HepG2 (cell line): ENCODE results near the gene MLX. TPM values are rescaled to one million over a fixed set of nuclear protein-coding genes. Genes with fewer than 3 reads are reported as not detected.

ENCODE experiments used
- ATAC-seq: fragments of 200-7000 bp; cut with Tn5 transposase; 3 replicates; pipeline ENCODE4 v1.9.1; 2020; ENCODE audit warnings: mild to moderate bottlenecking, moderate library complexity
- Bru-seq: library from RNA; stranded (reverse); fragments of 400-500 nt; gene quantifications from one replicate; lab custom pipeline; 2021; lab: Mats Ljungman, UMichigan
- BruChase-seq, 2 experiments: library from RNA; stranded (reverse); fragments of 400-500 nt; gene quantifications; one replicate each; lab custom pipeline; 2021; lab: Mats Ljungman, UMichigan
- BruUV-seq: library from RNA; stranded (reverse); fragments of 400-500 nt; replicated peaks from 2 replicates; lab custom pipeline; 2021; lab: Mats Ljungman, UMichigan
- CTCF ChIA-PET: fragments of 300-600 bp; formaldehyde crosslinking; extraction: SDS; loops from one replicate; lab custom pipeline; 2021; ENCODE audit warnings: low total read pairs, inconsistent platforms, low intra/inter-chr PET ratio; lab: Yijun Ruan, JAX
- POLR2A ChIA-PET: fragments of 350-600 bp; sonication (Branson Sonifier 250); formaldehyde crosslinking; loops from one replicate; lab custom pipeline; 2020; ENCODE audit warnings: antibody characterized with exemption, inconsistent platforms; lab: Yijun Ruan, JAX
- DNase-seq: peaks from one replicate; pipeline ENCODE4 v3.0.0-alpha.2; 2015; ENCODE audit warnings: low spot score
- FAIRE-seq: peaks from 3 replicates; lab custom pipeline; 2011; peaks lifted over from hg19 to GRCh38; lab: Jason Lieb, UNC
- H2AFZ ChIP-seq: one replicate; pipeline ENCODE4 v1.6.1; 2011; ENCODE audit warnings: low read length, inconsistent platforms
- H3K27ac ChIP-seq: fragments of 300-600 bp; 3 replicates; pipeline ENCODE4 v1.8.0; 2011; ENCODE audit warnings: mixed run types, mild to moderate bottlenecking, mixed read lengths, low read length, inconsistent platforms; ENCODE audit not compliant: insufficient read depth; ENCODE audit errors: extremely low read length
- H3K27me3 ChIP-seq, 2 experiments: fragments of 200-600 bp in 1 of 2; 2 replicates in 1 of 2; 3 replicates in 1 of 2; pipeline versions ENCODE4 v1.6.0 to v1.8.0; 2011; ENCODE audit warnings: low read length in 2 of 2, mild to moderate bottlenecking in 2 of 2, moderate library complexity in 2 of 2, inconsistent platforms in 1 of 2; ENCODE audit not compliant: insufficient read depth in 2 of 2, control insufficient read depth in 1 of 2
- H3K36me3 ChIP-seq, 2 experiments: fragments of 200-600 bp in 1 of 2; replicated peaks in 1 of 2; 2 replicates in 1 of 2; 3 replicates in 1 of 2; pipeline versions ENCODE4 v1.5.1 to v1.8.0; 2011; ENCODE audit warnings: low read length in 2 of 2, inconsistent platforms in 1 of 2; ENCODE audit not compliant: insufficient read depth in 2 of 2, control insufficient read depth in 1 of 2
- H3K4me1 ChIP-seq: 2 replicates; pipeline ENCODE4 v1.5.1; 2012; ENCODE audit warnings: low read length, inconsistent platforms; ENCODE audit not compliant: insufficient read depth
- H3K4me2 ChIP-seq: 2 replicates; pipeline ENCODE4 v1.6.0; 2011; ENCODE audit warnings: low read depth, low read length, inconsistent platforms
- H3K4me3 ChIP-seq, 3 experiments: fragments of 200-600 bp in 1 of 3; sonication (generic), shearing (Covaris generic) in 1 of 3; replicated peaks in 1 of 3; 2 replicates each; pipeline ENCODE4 v1.5.1; 2011 to 2016; ENCODE audit warnings: low read length in 3 of 3, inconsistent platforms in 2 of 3, low read depth in 2 of 3, mild to moderate bottlenecking in 2 of 3, control low read depth in 1 of 3, mixed read lengths in 1 of 3; ENCODE audit not compliant: insufficient read depth in 1 of 3
- H3K79me2 ChIP-seq: one replicate; pipeline ENCODE4 v1.6.1; 2011; ENCODE audit warnings: low read length, inconsistent platforms; ENCODE audit not compliant: insufficient read depth
- H3K9ac ChIP-seq: 2 replicates; pipeline ENCODE4 v1.6.0; 2011; ENCODE audit warnings: mild to moderate bottlenecking, low read depth, low read length, inconsistent platforms; ENCODE audit not compliant: insufficient read depth
- H3K9me3 ChIP-seq: 2 replicates; pipeline ENCODE4 v1.5.1; 2012; ENCODE audit warnings: mild to moderate bottlenecking, low read length
- H4K20me1 ChIP-seq: 2 replicates; pipeline ENCODE4 v1.6.0; 2011; ENCODE audit warnings: inconsistent platforms, mild to moderate bottlenecking, low read length, moderate library complexity; ENCODE audit not compliant: insufficient read depth
- ARHGAP35 ChIP-seq: sonication (generic); formaldehyde crosslinking; IDR thresholded peaks from 2 replicates; pipeline ENCODE4 v1.9.0; 2022; ENCODE audit warnings: mild to moderate bottlenecking, inconsistent platforms, moderate library complexity, missing genetic modification reagents, borderline replicate concordance
- ARID2 ChIP-seq: sonication (generic); formaldehyde crosslinking; IDR thresholded peaks from 2 replicates; pipeline ENCODE4 v1.8.1; 2022; ENCODE audit warnings: mild to moderate bottlenecking, missing genetic modification reagents, borderline replicate concordance
- CHCHD3 ChIP-seq: sonication (generic); formaldehyde crosslinking; IDR thresholded peaks from 2 replicates; pipeline ENCODE4 v1.8.0; 2022; ENCODE audit warnings: mild to moderate bottlenecking, missing genetic modification reagents, moderate library complexity
- HMG20A ChIP-seq: IDR thresholded peaks from 2 replicates; pipeline ENCODE4 v1.6.1; 2016; ENCODE audit warnings: borderline replicate concordance
- MXD4 ChIP-seq: IDR thresholded peaks from 2 replicates; pipeline ENCODE4 v1.6.1; 2016; ENCODE audit warnings: mild to moderate bottlenecking, missing biosample characterization, missing genetic modification reagents
- NFE2 ChIP-seq: sonication (generic); formaldehyde crosslinking; IDR thresholded peaks from 2 replicates; pipeline ENCODE4 v1.4.0; 2020; ENCODE audit warnings: missing genetic modification reagents
- PAX8 ChIP-seq: sonication (generic); formaldehyde crosslinking; IDR thresholded peaks from 2 replicates; pipeline ENCODE4 v1.8.0; 2022; ENCODE audit warnings: mild to moderate bottlenecking, missing genetic modification reagents, borderline replicate concordance
- PHF5A ChIP-seq: IDR thresholded peaks from one replicate; pipeline ENCODE4 v1.6.1; 2018; ENCODE audit warnings: low read depth, missing genetic modification reagents; ENCODE audit not compliant: unreplicated experiment
- RARA ChIP-seq: IDR thresholded peaks from 2 replicates; pipeline ENCODE4 v1.6.1; 2016; ENCODE audit warnings: missing genetic modification reagents, missing compliant biosample characterization
- RELA ChIP-seq: sonication (generic); formaldehyde crosslinking; IDR thresholded peaks from 2 replicates; pipeline ENCODE4 v1.4.0; 2020; ENCODE audit warnings: missing genetic modification reagents
- SRSF1 ChIP-seq: fragments of 200-400 bp; formaldehyde crosslinking; optimal IDR thresholded peaks from 2 replicates; pipeline ENCODE3; 2017; ENCODE audit warnings: mild to moderate bottlenecking, low read depth, low read length, moderate library complexity
- ZFYVE20 ChIP-seq: sonication (generic); formaldehyde crosslinking; IDR thresholded peaks from 2 replicates; pipeline ENCODE4 v1.8.0; 2023; ENCODE audit warnings: low read depth, mild to moderate bottlenecking, moderate library complexity, missing genetic modification reagents, borderline replicate concordance
- ZNF451 ChIP-seq: sonication (generic); formaldehyde crosslinking; IDR thresholded peaks from 2 replicates; pipeline ENCODE4 v1.5.0; 2020; ENCODE audit warnings: mild to moderate bottlenecking, missing genetic modification reagents
- ZNF563 ChIP-seq: sonication (generic); formaldehyde crosslinking; IDR thresholded peaks from 2 replicates; pipeline ENCODE4 v1.8.0; 2022; ENCODE audit warnings: mild to moderate bottlenecking, moderate library complexity, missing genetic modification reagents
- WGBS: methylation state at CpG from one replicate; pipeline ENCODE4 v1.1.6; 2017; ENCODE audit warnings: low lambda C conversion rate; 5-methylcytosine and 5-hydroxymethylcytosine counted together
- in situ Hi-C: cut with HindIII; loops from 2 replicates; pipeline ENCODE4 v1.10.0; 2017; ENCODE audit warnings: low pct_unique_long_range_greater_than_20kb; ENCODE audit not compliant: extremely low pct_ligation_motif_present
- intact Hi-C: fragments of 100-400 bp; cut with micrococcal nuclease; formaldehyde crosslinking; loops from one replicate; pipeline ENCODE4 v1.10.0; 2022; ENCODE audit not compliant: unreplicated experiment
- long read RNA-seq, 2 experiments: library from RNA in 1 of 2; library from polyadenylated mRNA in 1 of 2; stranded (forward) in 1 of 2; unstranded in 1 of 2; transcript quantifications; one replicate each; pipeline ENCODE4 v2.0.0, GENCODE V29; 2019 to 2022
- polyA minus RNA-seq, 3 experiments: library from RNA; depleted of rRNA, polyadenylated mRNA; stranded (reverse); fragments of >200 nt; gene quantifications; 2 replicates each; pipeline ENCODE4 v1.2.3, GENCODE V29; 2011; ENCODE audit warnings: low replicate concordance in 1 of 3
- polyA plus RNA-seq, 8 experiments: library from polyadenylated mRNA; depleted of rRNA in 3 of 8; stranded (reverse) in 7 of 8; unstranded in 1 of 8; fragments of >200 nt; fragmentation: Illumina TruSeq in 4 of 8; extraction: Trizol in 4 of 8; gene quantifications; 2 replicates each; pipeline versions ENCODE4 v1.2.1 to v1.2.3, GENCODE V29; 2011 to 2016; ENCODE audit warnings: low read depth in 4 of 8, missing spikeins in 1 of 8, mixed read lengths in 1 of 8; ENCODE audit not compliant: insufficient read depth in 1 of 8
- total RNA-seq, 5 experiments: library from RNA; depleted of rRNA; stranded (reverse); fragments of >200 nt; fragmentation: Illumina TruSeq; extraction: Trizol; gene quantifications; 2 replicates each; pipeline ENCODE4 v1.2.3, GENCODE V29; 2016; ENCODE audit warnings: low read depth in 1 of 5
- TF ChIP-seq, protein P1 (sequence below): sonication (generic); formaldehyde crosslinking; conservative IDR thresholded peaks from 2 replicates; pipeline ENCODE4 v1.5.0; 2020; ENCODE audit warnings: missing genetic modification reagents

MLX gene, protein sequence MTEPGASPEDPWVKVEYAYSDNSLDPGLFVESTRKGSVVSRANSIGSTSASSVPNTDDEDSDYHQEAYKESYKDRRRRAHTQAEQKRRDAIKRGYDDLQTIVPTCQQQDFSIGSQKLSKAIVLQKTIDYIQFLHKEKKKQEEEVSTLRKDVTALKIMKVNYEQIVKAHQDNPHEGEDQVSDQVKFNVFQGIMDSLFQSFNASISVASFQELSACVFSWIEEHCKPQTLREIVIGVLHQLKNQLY
- total RNA-seq (2016; rRNA removed; fragmentation: Illumina TruSeq; extraction: Trizol) = 38.9 and 40.2 TPM in 2 replicates
- total RNA-seq (2016; cell fraction: cytosol; rRNA removed; fragmentation: Illumina TruSeq; extraction: Trizol; ENCODE audit: low read depth) = 28.0 and 30.5 TPM in 2 replicates
- 37.2 and 39.5 TPM in 2 replicates for total RNA-seq (2016; cell fraction: insoluble cytoplasmic fraction; rRNA removed; fragmentation: Illumina TruSeq; extraction: Trizol)
- 34.6 and 39.3 TPM in 2 replicates for total RNA-seq (2016; cell fraction: membrane; rRNA removed; fragmentation: Illumina TruSeq; extraction: Trizol)
- total RNA-seq (2016; cell fraction: nucleus; rRNA removed; fragmentation: Illumina TruSeq; extraction: Trizol) = 34.5 and 44.1 TPM in 2 replicates
- polyA plus RNA-seq (2011; rRNA removed) = 74.4 and 85.4 TPM in 2 replicates
- polyA plus RNA-seq (2011; cell fraction: cytosol; rRNA removed) = 53.2 and 55.1 TPM in 2 replicates
- polyA plus RNA-seq (2011; cell fraction: nucleus; rRNA removed) = 173 and 195 TPM in 2 replicates
- polyA plus RNA-seq (2012) = 41.9 and 49.7 TPM in 2 replicates
- polyA plus RNA-seq (2016; cell fraction: cytosol; fragmentation: Illumina TruSeq; extraction: Trizol; ENCODE audit: low read depth) = 14.9 and 18.6 TPM in 2 replicates
- polyA plus RNA-seq (2016; cell fraction: insoluble cytoplasmic fraction; fragmentation: Illumina TruSeq; extraction: Trizol; ENCODE audit: low read depth) = 55.1 and 57.7 TPM in 2 replicates
- polyA plus RNA-seq (2016; cell fraction: membrane; fragmentation: Illumina TruSeq; extraction: Trizol; ENCODE audit: low read depth) = 24.6 and 25.0 TPM in 2 replicates
- polyA plus RNA-seq (2016; cell fraction: nucleus; fragmentation: Illumina TruSeq; extraction: Trizol; ENCODE audit: insufficient read depth, low read depth) = 99.9 and 109 TPM in 2 replicates
- 81.6 and 104 TPM in 2 replicates for polyA minus RNA-seq (2011; rRNA and poly(A)+ RNA removed; ENCODE audit: low replicate concordance)
- 29.7 and 33.3 TPM in 2 replicates for polyA minus RNA-seq (2011; cell fraction: cytosol; rRNA and poly(A)+ RNA removed)
- 50.6 and 76.5 TPM in 2 replicates for polyA minus RNA-seq (2011; cell fraction: nucleus; rRNA and poly(A)+ RNA removed)
- Bru-seq, nascent RNA = percentile 86 among the genes with signal in this experiment
- percentile 95 among the genes with signal in this experiment for BruChase-seq, experiment 1, labeled RNA remaining after a 6-hour chase
- percentile 93 among the genes with signal in this experiment for BruChase-seq, experiment 2, labeled RNA remaining after a 2-hour chase
- long read RNA-seq, experiment 1, transcript MLX-202 (7 exons, 2,334 nt) = minor isoform, 8 of 80 reads
- long read RNA-seq, experiment 1, transcript MLX-203 (8 exons, 2,428 nt) = major isoform, 41 of 80 reads
- long read RNA-seq, experiment 1, transcript MLX-201 (8 exons, 2,586 nt) = minor isoform, 11 of 80 reads
- long read RNA-seq, experiment 1, partial matches to known transcripts = 4 of 80 reads
- long read RNA-seq, experiment 1, other reads (novel, unspliced or antisense) = 16 of 80 reads
- long read RNA-seq, experiment 2, transcript MLX-201 (8 exons, 2,586 nt) = minor isoform, 13 of 134 reads
- long read RNA-seq, experiment 2, transcript MLX-202 (7 exons, 2,334 nt) = minor isoform, 15 of 134 reads
- long read RNA-seq, experiment 2, transcript MLX-203 (8 exons, 2,428 nt) = major isoform, 43 of 134 reads
- long read RNA-seq, experiment 2, partial matches to known transcripts = 40 of 134 reads
- long read RNA-seq, experiment 2, other reads (novel, unspliced or antisense) = 23 of 134 reads

GRCh38 chr17:42566883-42567573, at the start of gene MLX:
TSS of gene MLX (plus strand) at chr17:42567100. CDS start at chr17:42567125, 25 bp downstream.
- Histone ChIP-seq H3K4me2 (peak within 1 kb of the TSS; percentile 99), H2AFZ (no peak within 1 kb of the TSS), H3K4me3 (peak within 1 kb of the TSS; percentile 67 to 93 (median 91)), H3K79me2 (peaks cover 41% of the 10 kb centered on the region), H3K4me1 (peaks cover 72% of the 10 kb centered on the region), H4K20me1 (no peaks in the 10 kb centered on the region), H3K27me3 (no peaks in the 10 kb centered on the region; a peak in 1 of 5 replicates), H3K36me3 (peaks cover 33 to 56% of the 10 kb centered on the region in 2 experiments), H3K9ac (peak within 1 kb of the TSS; percentile 88), H3K27ac (peak within 1 kb of the TSS; percentile 91), H3K9me3 (no peaks in the 10 kb centered on the region)
- BruUV-seq = no TSS peak
- DNase-seq (peak; percentile 91), FAIRE-seq (peak; percentile 51), ATAC-seq (peak; percentile 64)
- intact Hi-C loops (loop anchor here (1.0 kb wide), 1 partner anchor 10 kb away; the partner anchor contains the start of gene PSMC3IP), in situ Hi-C loops (no loop called here)
- ChIA-PET POLR2A (interaction anchor here (1.0 to 8.5 kb wide), 11 partner anchors 9 to 265 kb away, joined by 3 to 128 read pairs (median 5); partner anchors contain the start of genes HSD17B1, NAGLU, PSMC3IP and PSME3), CTCF (no interaction called here)
- under 1% methylated on average over 21 of the region's 72 CpGs for WGBS
- TF ChIP-seq, protein P1, sequence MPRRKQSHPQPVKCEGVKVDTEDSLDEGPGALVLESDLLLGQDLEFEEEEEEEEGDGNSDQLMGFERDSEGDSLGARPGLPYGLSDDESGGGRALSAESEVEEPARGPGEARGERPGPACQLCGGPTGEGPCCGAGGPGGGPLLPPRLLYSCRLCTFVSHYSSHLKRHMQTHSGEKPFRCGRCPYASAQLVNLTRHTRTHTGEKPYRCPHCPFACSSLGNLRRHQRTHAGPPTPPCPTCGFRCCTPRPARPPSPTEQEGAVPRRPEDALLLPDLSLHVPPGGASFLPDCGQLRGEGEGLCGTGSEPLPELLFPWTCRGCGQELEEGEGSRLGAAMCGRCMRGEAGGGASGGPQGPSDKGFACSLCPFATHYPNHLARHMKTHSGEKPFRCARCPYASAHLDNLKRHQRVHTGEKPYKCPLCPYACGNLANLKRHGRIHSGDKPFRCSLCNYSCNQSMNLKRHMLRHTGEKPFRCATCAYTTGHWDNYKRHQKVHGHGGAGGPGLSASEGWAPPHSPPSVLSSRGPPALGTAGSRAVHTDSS (CRISPR knock-in tag) = no peak
- TF ChIP-seq ARHGAP35 (peak; percentile 28; the same call in 1 of the 2 replicates), RARA (CRISPR knock-in tag) (peak; percentile 74), PAX8 (peak; percentile 77; the same call in 1 of the 2 replicates), HMG20A (CRISPR knock-in tag) (no peak), ZFYVE20 (CRISPR knock-in tag) (no peak; the same call in 1 of the 2 replicates), PHF5A (CRISPR knock-in tag) (peak; percentile 88), MXD4 (peak; percentile 92), SRSF1 (peak; percentile 71), ZNF563 (peak; percentile 51; the same call in 1 of the 2 replicates), CHCHD3 (CRISPR knock-in tag) (peak; percentile 67; the same call in 1 of the 2 replicates), ZNF451 (peak; percentile 91; the same call in 1 of the 2 replicates), NFE2 (CRISPR knock-in tag) (no peak; the same call in 1 of the 2 replicates), RELA (CRISPR knock-in tag) (no peak; the same call in none of the 2 replicates), ARID2 (CRISPR knock-in tag) (peak; percentile 97)
